HG03280 (cell line): ENCODE measurements around the gene DHX8.

Experiments used
- ATAC-seq: cut with Tn5 transposase; IDR thresholded peaks from one replicate; pipeline ENCODE4 v1.9.1; 2021; ENCODE audit warnings: mild to moderate bottlenecking, moderate library complexity; ENCODE audit not compliant: unreplicated experiment

Gene DHX8

DNA sequence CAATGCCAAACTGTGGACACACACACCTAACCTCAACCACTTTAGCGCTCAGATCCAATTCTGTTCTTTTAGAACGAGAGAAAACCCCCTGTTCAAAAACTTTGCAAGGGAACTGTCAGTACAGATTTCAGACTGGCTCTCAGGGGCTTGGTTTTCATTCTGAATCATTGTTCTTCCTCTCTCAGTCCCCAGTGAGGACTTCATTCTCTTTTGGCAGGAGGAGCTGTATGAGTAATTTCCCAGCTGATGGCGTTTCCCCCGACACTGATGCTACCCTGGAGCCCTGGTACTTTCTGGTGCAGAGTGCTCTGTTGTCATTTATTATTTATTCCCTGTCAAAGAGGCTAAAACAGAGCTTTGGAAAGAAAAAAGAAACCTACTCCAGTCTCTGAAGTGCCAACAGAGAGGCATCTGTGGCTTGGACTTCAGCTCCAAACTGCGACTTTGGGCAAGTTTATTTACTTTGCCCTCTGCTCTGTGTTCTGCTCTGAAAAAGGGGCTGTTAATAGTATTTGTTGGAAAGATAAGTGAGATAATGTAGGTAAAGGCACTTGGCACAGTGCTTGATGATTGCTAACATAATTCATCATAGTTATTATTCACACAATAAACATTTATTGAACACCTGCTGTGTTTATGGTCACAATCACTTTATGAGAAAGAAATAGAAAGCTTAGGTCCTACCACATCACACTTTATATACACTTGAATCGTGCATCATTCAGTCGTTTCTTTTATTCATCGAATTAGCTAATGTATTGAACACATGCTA is 34.0 kb downstream of the DHX8 start:
- ATAC-seq = peak; percentile 52

DNA sequence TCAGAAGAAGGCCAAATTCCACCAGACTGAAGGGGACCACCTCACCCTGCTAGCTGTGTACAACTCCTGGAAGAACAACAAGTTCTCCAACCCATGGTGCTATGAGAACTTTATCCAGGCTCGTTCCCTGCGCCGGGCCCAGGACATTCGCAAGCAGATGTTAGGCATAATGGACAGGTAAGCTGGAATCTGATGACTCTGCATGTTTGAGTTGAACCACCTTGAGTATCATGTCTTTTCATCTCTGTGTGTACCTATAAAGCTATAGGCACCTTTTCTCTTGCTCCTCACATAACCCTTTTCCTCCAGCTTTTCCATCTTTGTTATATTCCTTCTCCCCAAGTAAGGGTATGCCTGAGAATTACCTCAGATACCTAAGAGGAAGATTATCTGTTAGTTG is 37.6 kb downstream of the DHX8 start:
- ATAC-seq = no peak

- no peak for ATAC-seq
Measured at GRCh38 chr17:43524945-43525575, 41.3 kb downstream of the DHX8 start.

- no peak for ATAC-seq
Measured at GRCh38 chr17:43526886-43527648, 43.3 kb downstream of the DHX8 start.

- no peak for ATAC-seq
Measured at GRCh38 chr17:43528319-43528987, 44.7 kb downstream of the DHX8 start.

DNA sequence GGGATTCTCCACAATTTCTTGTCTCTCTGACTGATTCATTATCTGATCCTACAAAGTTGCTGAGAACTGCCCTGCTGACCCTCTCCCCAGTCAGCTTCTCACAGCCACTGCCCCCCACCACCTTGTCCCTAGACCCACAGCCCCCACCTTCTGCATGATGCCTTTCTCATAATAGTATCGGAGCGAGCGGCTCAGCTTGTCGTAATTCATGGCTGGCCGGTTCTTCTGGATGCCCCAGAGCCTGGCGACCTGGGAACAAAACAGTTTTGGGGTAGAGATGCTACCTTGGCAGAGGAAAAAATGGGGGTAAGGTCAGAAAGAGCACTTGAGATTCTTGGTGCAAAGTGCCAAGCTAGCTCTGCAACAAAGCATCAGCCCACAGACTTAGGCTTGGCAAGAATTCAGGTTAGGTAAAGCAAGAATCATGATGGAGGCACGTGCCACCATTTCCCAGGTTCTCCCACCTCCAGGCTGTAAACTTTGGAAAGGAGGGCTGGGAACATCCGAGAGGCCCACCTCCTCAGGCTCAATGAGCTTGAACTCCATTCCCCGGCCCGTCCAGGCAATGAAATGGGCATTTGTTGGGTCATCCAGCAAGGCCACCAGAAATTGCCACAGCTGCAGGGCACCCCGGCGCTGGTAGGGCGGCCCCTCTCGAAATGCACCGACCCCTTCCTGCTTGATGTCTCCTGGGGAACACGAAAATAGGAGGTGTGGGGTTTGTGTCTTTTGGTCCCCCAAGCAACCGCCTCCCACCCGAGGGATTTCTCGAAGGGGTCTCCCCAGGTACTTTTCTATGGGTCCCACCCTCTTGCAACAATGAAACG is 45.4 kb downstream of the DHX8 start:
- no peak for ATAC-seq

GRCh38 chr17:43529947-43530287 is 46.1 kb downstream of the DHX8 start:
- ATAC-seq = no peak

- no peak for ATAC-seq
Measured at GRCh38 chr17:43530288-43531081, 46.7 kb downstream of the DHX8 start.

DNA sequence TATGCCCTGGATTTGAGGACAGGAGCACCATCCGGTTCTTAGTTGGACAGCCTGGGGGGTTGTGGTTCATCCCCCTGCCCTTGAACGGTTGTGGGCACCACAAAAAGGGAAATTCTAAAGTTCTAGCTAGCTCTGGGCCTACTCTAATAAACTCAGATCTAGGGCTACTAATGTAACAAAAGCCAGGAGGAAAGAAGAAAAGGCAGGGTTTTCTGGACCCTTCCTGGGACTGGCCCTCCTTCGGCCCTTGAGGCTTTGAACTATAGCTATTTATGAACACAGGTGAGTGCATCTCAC is 47.3 kb downstream of the DHX8 start:
- ATAC-seq = no peak

GRCh38 chr17:43531955-43532354 is 48.2 kb downstream of the DHX8 start:
- no peak for ATAC-seq

DNA sequence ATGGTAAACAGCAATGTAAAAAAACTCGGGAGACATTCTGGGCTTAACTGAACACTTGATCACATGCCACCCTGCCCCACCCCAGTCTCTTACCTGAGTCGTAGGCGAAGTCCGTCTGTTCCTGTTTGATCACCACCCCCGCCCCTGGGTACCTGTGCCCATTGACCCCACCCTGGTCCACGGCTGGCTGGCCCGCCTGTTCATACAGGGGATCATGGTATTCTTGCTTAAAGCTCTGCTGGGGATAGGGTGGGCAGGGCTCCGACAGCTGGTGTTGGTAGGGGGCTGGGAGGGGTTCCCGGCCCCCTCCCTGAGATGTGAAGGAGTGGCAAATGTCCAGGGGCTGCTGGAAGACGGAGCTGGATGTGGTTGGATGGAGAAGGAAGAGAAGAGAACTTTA is 48.8 kb downstream of the DHX8 start:
- no peak for ATAC-seq

DNA sequence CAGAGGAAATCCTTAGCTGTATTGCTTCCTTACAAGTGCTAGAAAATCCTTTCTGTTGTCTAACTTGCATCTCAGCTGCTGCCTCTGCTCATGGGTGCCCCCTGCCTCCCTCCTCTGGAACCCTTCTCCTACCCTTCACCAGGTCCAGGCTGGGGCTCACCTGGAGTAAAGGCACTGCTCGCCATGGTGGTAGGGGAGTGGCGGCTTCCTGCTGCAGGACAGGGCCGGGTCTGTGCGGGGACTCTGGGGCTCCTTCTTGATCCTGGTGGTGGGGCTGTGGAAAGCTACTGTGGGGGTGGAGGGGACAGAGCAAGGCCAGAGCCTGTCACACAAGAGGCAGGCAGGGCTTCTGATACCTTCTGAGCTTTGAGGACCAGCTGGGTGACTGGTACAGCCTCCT is 49.9 kb downstream of the DHX8 start:
- ATAC-seq = no peak

DNA sequence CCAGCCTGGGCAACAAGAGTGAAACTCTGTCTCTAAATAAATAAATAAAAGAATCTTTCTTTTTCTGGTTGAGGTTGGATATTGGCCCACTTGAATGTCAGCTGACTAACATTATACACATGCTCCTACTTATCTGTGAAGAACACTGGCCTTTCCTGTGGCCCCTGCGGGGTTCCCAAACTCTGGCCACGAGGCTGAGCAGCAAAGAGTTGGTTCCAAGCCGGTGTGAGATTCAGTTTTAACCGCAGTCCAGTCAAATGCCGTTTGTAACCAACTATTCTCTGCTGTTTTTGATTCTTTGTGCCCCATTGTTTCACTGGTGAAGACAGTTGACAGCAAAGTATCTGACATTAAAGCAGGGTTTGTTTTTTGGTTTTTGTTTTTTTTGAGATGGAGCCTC is 51.1 kb downstream of the DHX8 start:
- no peak for ATAC-seq

DNA sequence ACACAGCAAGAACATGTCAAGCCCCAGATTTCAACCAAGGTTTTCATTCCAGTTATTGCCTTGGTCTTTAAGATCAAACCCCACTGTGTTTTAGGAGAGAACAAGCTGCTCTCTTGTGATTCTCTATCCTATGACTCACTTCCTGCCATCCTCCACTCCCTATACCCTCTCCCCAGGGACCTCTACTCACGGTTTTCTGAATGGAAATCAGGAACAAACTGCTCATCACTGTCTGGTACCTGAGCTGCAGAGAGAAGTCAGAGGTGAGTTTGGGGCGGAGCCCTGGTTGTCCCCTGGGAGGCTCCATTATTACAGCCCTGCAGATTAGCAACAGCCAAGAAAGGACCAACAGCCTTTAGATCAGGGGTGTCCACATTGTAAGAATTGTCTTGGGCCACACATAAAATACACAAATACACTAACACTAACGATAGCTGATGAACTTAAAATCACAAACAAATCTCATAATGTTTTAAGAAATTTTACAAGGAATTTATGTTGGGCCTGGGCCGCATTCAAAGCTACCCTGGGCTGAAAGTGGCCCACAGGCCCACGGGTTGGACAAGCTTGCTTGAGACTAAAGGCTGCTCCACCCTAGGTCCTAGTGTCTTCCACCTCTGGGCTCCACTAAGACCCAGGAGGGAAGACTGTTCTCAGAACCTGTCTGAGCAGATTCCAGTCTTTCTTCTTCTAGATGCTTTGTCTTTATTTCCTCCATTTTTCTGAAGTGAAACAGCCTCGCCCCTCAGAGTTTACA is 52.6 kb downstream of the DHX8 start:
- ATAC-seq = no peak

DNA sequence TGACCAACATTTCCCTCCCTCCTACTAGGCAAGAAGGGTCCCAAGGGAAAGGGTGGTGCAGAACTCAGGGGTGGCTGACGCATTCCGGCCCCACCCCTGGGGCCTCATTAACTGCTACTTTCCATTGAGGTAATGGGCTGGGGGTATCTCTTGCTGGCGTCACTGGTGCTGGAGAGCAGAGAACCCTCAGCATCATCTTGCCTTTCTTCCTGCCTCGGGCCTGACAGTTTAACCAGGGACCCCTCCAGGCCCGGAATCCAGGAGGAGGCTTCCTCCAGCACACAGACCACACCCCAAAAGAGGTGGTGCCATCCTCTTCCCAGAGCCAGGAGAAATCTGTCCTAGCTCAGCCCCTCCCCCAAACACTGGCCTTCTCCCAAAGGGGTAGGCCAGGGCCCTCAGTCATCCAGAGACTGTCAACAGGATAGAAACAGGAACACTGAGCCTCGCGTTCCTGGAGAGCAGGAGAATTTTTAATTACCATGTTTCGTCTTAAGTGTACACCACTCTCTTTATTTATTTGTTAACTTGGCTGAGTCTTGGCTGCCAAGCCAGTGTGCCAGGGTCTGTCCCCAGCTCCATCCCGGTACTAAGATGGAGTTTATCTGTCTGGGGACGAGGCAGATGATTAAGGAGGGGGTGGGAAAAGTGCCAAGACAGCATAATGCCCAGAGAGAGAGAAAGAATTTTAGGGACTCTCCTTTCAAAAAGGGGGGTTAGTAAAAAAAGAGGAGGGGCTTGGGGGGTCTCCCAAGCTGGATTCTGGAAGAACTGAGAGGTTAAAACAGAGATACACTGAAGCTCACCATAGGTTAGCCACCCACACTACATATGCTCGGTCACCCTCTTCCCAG is 57.3 kb downstream of the DHX8 start:
- ATAC-seq = no peak

DNA sequence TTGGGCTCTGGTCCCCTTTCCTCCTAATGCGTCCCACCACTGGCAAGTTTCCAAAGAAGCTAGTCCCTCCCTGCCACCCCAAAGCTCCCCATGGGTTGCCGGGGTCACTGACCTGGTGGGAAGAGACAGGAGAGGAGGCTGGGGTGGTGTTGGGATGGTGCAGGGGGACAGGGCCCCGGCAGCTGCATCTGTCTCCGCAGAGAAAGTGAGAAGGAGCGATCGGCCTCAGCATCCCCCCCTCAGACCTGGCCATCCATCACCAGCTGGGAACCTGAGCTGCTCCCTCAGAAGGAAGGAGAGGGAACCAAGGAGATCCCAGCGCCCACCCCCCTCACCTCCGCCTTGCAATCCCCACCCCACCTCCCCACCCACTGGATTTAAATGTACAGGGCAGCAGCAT is 59.1 kb downstream of the DHX8 start:
- no peak for ATAC-seq

DNA sequence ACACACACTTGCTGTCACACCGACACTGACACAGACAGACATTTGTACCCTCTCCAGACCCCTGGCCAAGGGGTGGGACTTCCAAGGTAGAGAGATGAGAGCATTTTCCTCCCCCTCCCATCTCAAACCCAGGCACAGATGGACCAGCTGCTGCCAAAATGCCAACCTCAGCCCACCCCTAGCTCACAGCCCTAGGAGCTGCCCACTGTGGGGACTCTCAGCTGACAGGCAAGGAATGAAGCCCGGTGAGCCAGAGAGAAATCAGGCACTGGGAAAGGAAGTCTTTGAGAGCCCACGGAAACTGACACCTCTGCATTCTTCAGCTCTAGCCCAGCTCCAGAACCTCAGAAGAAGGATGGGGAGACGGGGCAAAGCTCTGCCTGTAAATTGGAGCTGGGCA is 59.5 kb downstream of the DHX8 start:
- ATAC-seq = no peak

GRCh38 chr17:43543771-43544575 is 60.2 kb downstream of the DHX8 start:
- ATAC-seq = no peak
